ENCODE data around the gene ANO1. TPM values are rescaled to one million over a fixed set of nuclear protein-coding genes. Genes with fewer than 3 reads are reported as not detected.

Gene ANO1
- polyA plus RNA-seq, 2 of the 4 experiments (the other 2 are of a cell fraction), result 0.27 to 0.44 TPM

GRCh38 chr11:70151671-70152070 is 73.6 kb downstream of the ANO1 start:
- TF ChIP-seq RFX5 (IDR thresholded peaks at IDR 0.05), result no peak
- no peak for TF ChIP-seq EHMT2 (IDR thresholded peaks at IDR 0.05; ENCODE audit: low read depth)
- no peak for TF ChIP-seq MAZ (IDR thresholded peaks at IDR 0.05; ENCODE audit: borderline replicate concordance, low read depth, low read length)
- TF ChIP-seq KDM1A (IDR thresholded peaks at IDR 0.05; ENCODE audit: low read depth), result no peak
- TF ChIP-seq HES2 (IDR thresholded peaks at IDR 0.05), result no peak
- no peak for TF ChIP-seq HOXB13 (CRISPR knock-in tag; IDR thresholded peaks at IDR 0.05; ENCODE audit: low read depth)
- TF ChIP-seq ZC3H11A (IDR thresholded peaks at IDR 0.05), result no peak
- TF ChIP-seq CTCF (IDR thresholded peaks at IDR 0.05), result no peak
- TF ChIP-seq RNF2 (IDR thresholded peaks at IDR 0.05; ENCODE audit: borderline replicate concordance, low read depth), result no peak
- TF ChIP-seq MAFK (IDR thresholded peaks at IDR 0.05; ENCODE audit: partially characterized antibody), result no peak
- no peak for TF ChIP-seq GATA3 (IDR thresholded peaks at IDR 0.05; ENCODE audit: borderline replicate concordance)
- TF ChIP-seq USF2 (IDR thresholded peaks at IDR 0.05), result no peak
- no peak for TF ChIP-seq KDM5A (IDR thresholded peaks at IDR 0.05)
- TF ChIP-seq CBX2 (IDR thresholded peaks at IDR 0.05; ENCODE audit: borderline replicate concordance, low read depth), result no peak
- no peak for TF ChIP-seq FOSL2 (IDR thresholded peaks at IDR 0.05)
- TF ChIP-seq FOSL2 (CRISPR knock-in tag; IDR thresholded peaks at IDR 0.05), result no peak
- FAIRE-seq (no peak), ATAC-seq (no peak), DNase-seq (ENCODE audit: low read depth in 1 of 2, low spot score in 1 of 2) (no peak)
- 89% methylated on average over 9 of the region's 9 CpGs for WGBS (ENCODE audit: missing lambda C conversion rate)
- H3K4me1 ChIP-seq, result no peaks in the 10 kb centered on the region
- H3K4me2 ChIP-seq, result no peak overlapping the region
- H3K9me3 ChIP-seq, result no peaks in the 10 kb centered on the region
- no peak overlapping the region for H3K4me3 ChIP-seq
- POLR2A ChIA-PET, result no interaction called here
- H3K27ac ChIP-seq, result no peak overlapping the region
- CTCF ChIA-PET, result interaction anchor here (0.9 kb wide), 1 partner anchor 241 kb away, joined by 3 read pairs; no protein-coding TSS in a partner anchor

- H3K4me2 ChIP-seq, result no peak overlapping the region
- ATAC-seq (no peak), FAIRE-seq (no peak), DNase-seq (ENCODE audit: low read depth in 1 of 2, low spot score in 1 of 2) (no peak)
- no peaks in the 10 kb centered on the region for H3K9me3 ChIP-seq
- H3K4me1 ChIP-seq, result peaks cover under 1% of the 10 kb centered on the region; the same call in 1 of the 3 replicates
- no peak overlapping the region for H3K27ac ChIP-seq
- POLR2A ChIA-PET, result no interaction called here
- TF ChIP-seq ZFP36 (IDR thresholded peaks at IDR 0.05; ENCODE audit: borderline replicate concordance, partially characterized antibody), result no peak
- TF ChIP-seq ATOH8 (CRISPR knock-in tag; IDR thresholded peaks at IDR 0.05; ENCODE audit: low read depth), result no peak
- no peak for TF ChIP-seq HOXB5 (CRISPR knock-in tag; IDR thresholded peaks at IDR 0.05)
- TF ChIP-seq MAFK (IDR thresholded peaks at IDR 0.05; ENCODE audit: partially characterized antibody), result no peak
- TF ChIP-seq ELK1 (IDR thresholded peaks at IDR 0.05; ENCODE audit: low read depth, low read length), result no peak
- TF ChIP-seq PBX3 (IDR thresholded peaks at IDR 0.05), result no peak
- no peak for TF ChIP-seq POLR2AphosphoS2 (conservative IDR thresholded peaks at IDR 0.05; ENCODE audit: low read length)
- no peak for TF ChIP-seq ZC3H11A (IDR thresholded peaks at IDR 0.05)
- TF ChIP-seq JUNB (IDR thresholded peaks at IDR 0.05), result no peak
- TF ChIP-seq NPAS2 (CRISPR knock-in tag; IDR thresholded peaks at IDR 0.05; ENCODE audit: borderline replicate concordance), result no peak
- TF ChIP-seq SREBF2 (IDR thresholded peaks at IDR 0.05), result no peak
- no peak overlapping the region for H3K4me3 ChIP-seq
- 78% methylated on average over 7 of the region's 7 CpGs for WGBS (ENCODE audit: missing lambda C conversion rate)
- CTCF ChIA-PET, result interaction anchor here (1.0 to 1.5 kb wide), 2 partner anchors 43 to 238 kb away, joined by 5 to 6 read pairs; no protein-coding TSS in a partner anchor
Measured at GRCh38 chr11:70153133-70153727, 75.1 kb downstream of the ANO1 start.

Measured in A549 (cell line).